Measurements from ENCODE around the gene ENPP6.
"Not testable (repeated sequence)": the region's sequence is repeated elsewhere in the genome, so short reads cannot be mapped to it uniquely, and the experiment has no call there.

The ENPP6 gene

DNA sequence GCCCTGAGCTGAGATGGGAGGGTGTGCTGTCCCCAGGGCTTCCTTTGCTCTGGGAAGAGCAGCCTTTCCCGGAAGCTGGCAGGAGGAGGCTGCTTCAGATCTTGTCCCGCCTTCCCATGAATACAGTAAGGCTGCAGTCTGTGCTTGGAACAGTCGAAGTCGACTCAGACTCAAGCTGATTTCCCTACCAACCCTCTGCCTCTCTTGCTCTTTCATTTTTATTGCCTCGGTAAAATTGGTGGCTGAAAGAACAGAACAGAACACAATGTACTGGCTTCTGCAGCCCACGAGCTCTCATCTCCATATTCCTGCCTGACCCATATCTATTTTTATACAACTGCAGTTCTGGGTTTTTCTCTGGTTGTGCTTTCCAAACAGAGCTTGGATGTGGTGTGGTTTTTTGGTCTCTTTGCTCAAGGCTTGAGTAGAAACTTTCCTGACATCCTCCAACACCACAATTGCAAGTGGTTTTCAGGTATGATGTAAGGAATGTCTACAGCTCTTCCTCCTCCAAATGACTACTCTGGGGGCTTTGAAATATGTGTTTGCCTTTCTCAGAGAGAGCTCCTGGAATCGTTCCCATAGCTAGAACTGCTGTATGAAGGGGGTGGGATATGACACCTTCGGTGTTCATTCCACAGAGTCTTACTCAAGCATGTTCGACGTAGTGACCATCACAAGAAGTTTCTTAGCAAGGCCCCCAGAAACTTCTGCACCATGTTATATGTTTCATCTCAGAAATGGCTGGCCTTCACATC lies 61.3 kb downstream of the ENPP6 start:
- Mint-ChIP-seq H3K27ac (no peak overlapping the region), H3K4me3 (no peak overlapping the region), H3K36me3 (ENCODE audit: low read depth) (no peaks in the 10 kb centered on the region), H3K4me1 (no peaks in the 10 kb centered on the region), H3K27me3 (peaks cover 19% of the 10 kb centered on the region), H3K9me3 (no peaks in the 10 kb centered on the region)
- DNase-seq, result no peak
- ATAC-seq, result no peak

DNA sequence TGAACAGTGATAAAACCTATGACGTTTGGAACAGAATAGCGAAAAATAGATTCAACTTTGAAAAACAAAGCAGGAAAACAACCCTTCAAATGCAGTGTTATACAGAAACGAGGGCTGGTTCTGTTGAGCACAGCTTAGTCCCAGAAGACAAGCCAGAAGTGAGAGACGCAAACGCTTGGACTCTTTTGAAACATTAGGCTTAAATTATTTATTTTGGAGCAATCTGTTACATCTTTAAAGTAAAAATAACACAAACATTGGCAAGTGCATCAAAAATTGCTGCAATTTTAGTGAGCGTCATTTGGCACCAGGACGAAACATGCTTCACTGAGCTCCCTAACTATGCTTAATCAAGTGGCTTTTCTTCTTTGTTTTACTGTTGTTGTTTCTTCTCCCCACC lies 63.5 kb downstream of the ENPP6 start:
- H3K27me3 Mint-ChIP-seq, result peaks cover 6% of the 10 kb centered on the region
- DNase-seq (no peak), ATAC-seq (no peak)
- H3K4me1 Mint-ChIP-seq, result no peaks in the 10 kb centered on the region
- H3K9me3 Mint-ChIP-seq, result no peaks in the 10 kb centered on the region
- H3K36me3 Mint-ChIP-seq (ENCODE audit: low read depth), result no peaks in the 10 kb centered on the region
- H3K4me3 Mint-ChIP-seq, result no peak overlapping the region
- no peak overlapping the region for H3K27ac Mint-ChIP-seq

DNA sequence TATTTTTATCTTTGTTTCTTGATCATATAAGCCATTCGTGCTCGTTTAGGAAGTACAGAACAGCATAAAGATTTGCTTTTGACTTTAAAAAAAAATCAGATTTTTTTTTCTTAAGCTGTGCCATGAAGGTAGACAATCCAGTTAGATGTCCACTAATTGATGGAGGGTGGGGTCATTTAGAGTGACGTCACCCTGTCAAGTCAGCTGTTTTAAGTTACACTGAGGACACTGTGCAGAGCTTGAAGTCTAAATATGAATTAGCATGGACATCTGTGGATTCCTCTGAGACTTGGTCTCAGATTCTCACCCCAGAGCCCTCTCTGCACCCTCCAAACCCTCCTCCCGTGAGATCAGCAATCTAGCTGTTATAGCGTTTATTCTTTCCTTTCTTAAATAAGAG lies 63.9 kb downstream of the ENPP6 start:
- Mint-ChIP-seq H3K4me3 (no peak overlapping the region), H3K27me3 (peaks cover 2% of the 10 kb centered on the region), H3K27ac (no peak overlapping the region), H3K4me1 (no peaks in the 10 kb centered on the region), H3K36me3 (ENCODE audit: low read depth) (no peaks in the 10 kb centered on the region), H3K9me3 (no peaks in the 10 kb centered on the region)
- no peak for ATAC-seq
- DNase-seq, result no peak

DNA sequence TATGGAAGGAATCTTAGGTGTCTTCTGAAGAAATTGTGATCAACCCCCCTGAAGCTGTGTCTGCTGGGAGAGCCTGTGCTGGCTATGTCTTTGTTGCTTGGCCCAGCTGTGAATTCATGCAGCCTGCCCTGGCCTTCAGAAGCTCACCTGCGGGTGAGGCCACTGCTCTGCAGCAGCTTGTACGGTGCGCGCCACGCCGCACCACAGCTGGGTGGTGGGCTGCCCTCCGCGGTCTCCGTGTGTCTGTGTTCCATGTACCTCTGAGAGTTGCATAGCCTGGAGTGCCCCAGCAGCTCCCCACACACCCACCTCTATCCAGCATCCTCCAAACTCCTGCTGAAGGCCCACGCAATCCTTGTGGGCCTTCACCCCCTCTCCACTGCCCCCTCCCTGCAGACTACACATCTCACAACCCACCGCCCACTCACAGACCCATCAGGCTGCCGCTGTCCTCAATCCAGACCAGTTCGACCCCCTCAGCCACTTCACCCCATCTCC lies 65.6 kb downstream of the ENPP6 start:
- H3K36me3 Mint-ChIP-seq (ENCODE audit: low read depth), result no peaks in the 10 kb centered on the region
- DNase-seq, result no peak
- no peaks in the 10 kb centered on the region for H3K9me3 Mint-ChIP-seq
- no peak overlapping the region for H3K27ac Mint-ChIP-seq
- no peaks in the 10 kb centered on the region for H3K4me1 Mint-ChIP-seq
- H3K27me3 Mint-ChIP-seq, result peaks cover 7% of the 10 kb centered on the region
- H3K4me3 Mint-ChIP-seq, result no peak overlapping the region
- ATAC-seq, result no peak

DNA sequence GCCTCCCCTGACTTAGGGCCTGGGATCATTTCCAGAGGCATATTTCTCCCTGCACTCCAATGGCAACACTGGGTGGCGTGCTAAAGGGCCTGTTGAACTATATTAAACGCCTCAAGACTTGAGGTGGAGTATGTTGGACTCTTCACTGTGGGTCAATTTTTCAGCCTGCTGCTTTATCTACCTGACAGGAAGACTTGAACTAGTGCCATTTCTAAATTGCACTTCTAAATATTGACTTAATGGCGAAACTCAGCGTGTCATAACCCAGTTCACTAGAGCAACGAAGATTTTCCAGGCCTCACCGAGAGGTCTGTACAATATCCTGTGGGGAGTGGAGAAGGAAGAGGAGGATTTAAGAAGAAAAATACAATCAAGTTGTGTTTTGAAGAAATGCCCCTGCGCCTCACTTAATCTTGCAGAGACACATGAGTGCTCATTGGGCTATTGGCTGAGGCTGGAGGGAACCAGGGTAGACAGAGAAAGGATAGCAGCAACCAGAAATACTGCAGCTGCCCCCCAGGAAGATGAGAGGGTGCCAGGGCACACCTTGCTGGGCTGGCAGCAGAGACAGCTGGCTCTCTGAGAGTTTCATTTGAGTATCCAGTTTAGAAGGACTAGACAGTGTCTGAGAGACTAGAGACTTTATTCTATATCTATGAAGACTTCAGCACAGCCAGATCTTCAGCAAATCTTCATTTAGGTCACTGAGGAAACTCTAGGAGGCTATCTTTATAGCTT lies 67.4 kb downstream of the ENPP6 start:
- no peaks in the 10 kb centered on the region for H3K36me3 Mint-ChIP-seq (ENCODE audit: low read depth)
- ATAC-seq, result no peak

DNA sequence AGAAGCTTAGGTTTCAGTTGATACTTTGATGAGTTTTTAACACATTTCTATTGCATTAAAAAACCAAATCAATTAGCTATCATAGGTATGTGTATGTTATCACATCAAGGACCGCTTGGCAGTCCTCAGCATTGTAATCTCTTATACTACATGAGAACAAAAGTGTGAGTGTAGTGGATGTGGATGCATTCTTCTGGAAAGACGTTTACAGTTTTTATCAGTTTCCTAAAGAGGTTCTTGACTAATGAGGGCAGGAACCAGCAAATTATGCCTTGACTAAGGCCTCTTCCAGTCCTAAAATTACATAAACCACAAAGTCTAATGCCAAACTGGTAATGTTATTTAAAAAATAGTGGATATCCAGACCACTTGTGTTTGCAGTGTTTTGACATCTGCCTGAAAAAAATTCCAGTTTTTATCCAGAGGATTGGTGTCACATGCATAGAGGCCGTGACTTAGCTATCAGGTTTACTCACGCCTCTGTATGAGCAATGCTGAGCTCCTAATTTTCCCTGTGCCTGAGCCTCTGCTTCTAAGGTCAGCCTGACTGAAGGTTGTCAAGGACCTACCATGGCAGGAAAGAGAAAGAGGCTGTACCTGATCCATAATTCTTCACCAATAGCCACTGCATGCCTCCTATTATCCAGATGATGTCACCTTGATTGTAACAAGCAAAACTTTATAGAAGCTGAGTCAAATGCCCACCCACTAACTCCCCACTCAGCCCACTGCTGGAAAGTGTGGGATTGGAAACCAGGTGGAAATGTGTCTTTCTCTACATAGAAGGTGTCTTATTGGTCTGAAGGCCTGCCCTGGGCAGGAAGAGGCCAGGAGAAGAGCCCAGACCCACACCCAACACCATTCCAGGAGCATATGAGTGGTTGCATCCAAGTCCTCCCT lies 68.7 kb downstream of the ENPP6 start:
- no peaks in the 10 kb centered on the region for H3K36me3 Mint-ChIP-seq (ENCODE audit: low read depth)
- no peak overlapping the region for H3K4me3 Mint-ChIP-seq
- no peak for ATAC-seq
- no peaks in the 10 kb centered on the region for H3K4me1 Mint-ChIP-seq
- DNase-seq, result no peak
- H3K27ac Mint-ChIP-seq, result no peak overlapping the region
- H3K27me3 Mint-ChIP-seq, result peaks cover 6% of the 10 kb centered on the region
- no peaks in the 10 kb centered on the region for H3K9me3 Mint-ChIP-seq

More for the DNA sequence above, 67.4 kb downstream of the ENPP6 start:
- Mint-ChIP-seq H3K4me1 (no peaks in the 10 kb centered on the region), H3K9me3 (no peaks in the 10 kb centered on the region), H3K4me3 (no peak overlapping the region), H3K27me3 (peaks cover 6% of the 10 kb centered on the region), H3K27ac (no peak overlapping the region)
- DNase-seq, result no peak

DNA sequence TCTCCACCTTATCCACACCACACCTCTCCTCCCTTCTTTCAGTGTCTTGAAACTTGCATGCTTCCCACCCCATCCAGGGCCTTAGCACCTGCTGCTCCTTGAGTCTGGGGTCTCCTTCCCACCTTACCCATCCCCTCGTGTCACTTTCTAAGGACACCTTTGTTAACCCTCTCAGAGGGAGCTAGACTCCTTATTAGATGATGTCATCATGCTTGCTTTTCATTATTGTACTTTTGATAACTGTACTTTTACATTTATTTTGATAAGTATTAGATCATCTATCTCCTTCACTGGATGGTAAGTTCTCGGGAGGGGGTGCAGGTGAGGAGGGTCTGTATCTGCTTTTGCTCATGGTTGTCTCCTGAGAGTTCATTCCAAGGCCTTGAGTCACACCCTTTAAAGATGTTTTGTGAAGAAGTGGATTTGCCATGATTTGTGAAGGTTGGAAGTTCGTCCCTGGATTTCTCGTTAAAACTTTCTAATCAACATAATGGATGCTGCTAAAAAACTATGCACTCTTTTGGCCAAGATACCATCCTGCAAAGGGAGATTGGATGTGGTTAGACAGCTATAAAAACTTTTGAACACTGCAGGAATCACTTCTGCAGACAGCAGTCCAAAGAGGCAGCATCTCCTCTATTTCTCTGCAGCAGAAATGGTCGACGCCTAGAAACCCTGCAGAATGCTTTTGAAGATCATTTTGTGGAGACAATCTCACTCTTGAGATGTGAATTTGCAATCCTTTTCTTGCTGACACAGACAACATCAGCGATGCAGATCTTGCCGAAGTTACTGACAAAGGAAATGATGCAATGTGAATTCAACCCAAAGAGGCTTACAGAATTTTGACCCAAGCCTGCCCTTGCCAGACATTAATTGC lies 69.6 kb downstream of the ENPP6 start:
- Mint-ChIP-seq H3K27ac (no peak overlapping the region), H3K4me1 (no peaks in the 10 kb centered on the region), H3K27me3 (peaks cover 6% of the 10 kb centered on the region), H3K4me3 (no peak overlapping the region), H3K9me3 (no peaks in the 10 kb centered on the region), H3K36me3 (ENCODE audit: low read depth) (no peaks in the 10 kb centered on the region)
- ATAC-seq (no peak), DNase-seq (no peak)

DNA sequence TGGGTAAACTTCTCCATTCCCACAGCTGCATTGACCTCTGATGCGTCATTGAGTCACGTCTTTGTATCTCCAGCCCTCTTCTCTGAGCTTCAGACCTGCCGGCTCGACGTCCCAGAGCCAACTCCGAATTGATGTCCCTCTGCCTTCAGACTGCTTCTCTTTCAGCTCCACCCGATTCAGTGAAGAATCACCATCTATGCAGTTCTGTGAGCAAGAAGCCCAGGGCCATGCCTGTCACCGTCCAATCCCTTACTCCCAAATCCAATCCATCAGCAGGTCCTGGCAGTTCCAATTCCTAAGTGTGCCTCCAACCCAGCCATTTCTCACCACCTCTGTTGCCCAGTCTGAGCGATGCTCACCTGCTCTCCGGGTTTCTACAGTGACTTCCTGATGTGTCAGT lies 70.7 kb downstream of the ENPP6 start:
- Mint-ChIP-seq H3K36me3 (ENCODE audit: low read depth) (no peaks in the 10 kb centered on the region), H3K4me1 (no peaks in the 10 kb centered on the region), H3K27ac (no peak overlapping the region), H3K27me3 (peaks cover 6% of the 10 kb centered on the region), H3K9me3 (no peaks in the 10 kb centered on the region), H3K4me3 (no peak overlapping the region)
- DNase-seq (no peak), ATAC-seq (no peak)

DNA sequence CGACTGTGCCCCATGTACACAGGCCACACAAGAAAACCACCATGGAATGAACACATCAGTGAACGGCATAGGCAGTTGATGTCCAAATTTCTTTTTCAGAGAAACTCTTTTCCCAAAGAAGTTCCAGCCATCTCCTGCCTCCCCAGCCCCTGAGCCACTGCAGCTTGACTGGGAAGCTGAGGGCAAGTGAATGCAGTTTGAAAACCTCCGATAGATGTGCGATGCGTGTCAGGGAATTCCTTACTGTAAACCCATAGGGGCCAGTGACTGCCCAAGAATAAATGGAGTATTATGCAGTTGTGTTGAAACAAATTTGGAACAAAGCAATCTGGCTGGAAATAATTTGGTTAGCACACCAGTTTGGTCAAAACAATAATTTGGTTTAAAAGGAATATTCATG lies 72.1 kb downstream of the ENPP6 start:
- Mint-ChIP-seq H3K4me1 (no peaks in the 10 kb centered on the region), H3K9me3 (no peaks in the 10 kb centered on the region), H3K27me3 (peaks cover 6% of the 10 kb centered on the region), H3K36me3 (ENCODE audit: low read depth) (no peaks in the 10 kb centered on the region), H3K4me3 (no peak overlapping the region), H3K27ac (no peak overlapping the region)
- no peak for ATAC-seq
- DNase-seq, result no peak

DNA sequence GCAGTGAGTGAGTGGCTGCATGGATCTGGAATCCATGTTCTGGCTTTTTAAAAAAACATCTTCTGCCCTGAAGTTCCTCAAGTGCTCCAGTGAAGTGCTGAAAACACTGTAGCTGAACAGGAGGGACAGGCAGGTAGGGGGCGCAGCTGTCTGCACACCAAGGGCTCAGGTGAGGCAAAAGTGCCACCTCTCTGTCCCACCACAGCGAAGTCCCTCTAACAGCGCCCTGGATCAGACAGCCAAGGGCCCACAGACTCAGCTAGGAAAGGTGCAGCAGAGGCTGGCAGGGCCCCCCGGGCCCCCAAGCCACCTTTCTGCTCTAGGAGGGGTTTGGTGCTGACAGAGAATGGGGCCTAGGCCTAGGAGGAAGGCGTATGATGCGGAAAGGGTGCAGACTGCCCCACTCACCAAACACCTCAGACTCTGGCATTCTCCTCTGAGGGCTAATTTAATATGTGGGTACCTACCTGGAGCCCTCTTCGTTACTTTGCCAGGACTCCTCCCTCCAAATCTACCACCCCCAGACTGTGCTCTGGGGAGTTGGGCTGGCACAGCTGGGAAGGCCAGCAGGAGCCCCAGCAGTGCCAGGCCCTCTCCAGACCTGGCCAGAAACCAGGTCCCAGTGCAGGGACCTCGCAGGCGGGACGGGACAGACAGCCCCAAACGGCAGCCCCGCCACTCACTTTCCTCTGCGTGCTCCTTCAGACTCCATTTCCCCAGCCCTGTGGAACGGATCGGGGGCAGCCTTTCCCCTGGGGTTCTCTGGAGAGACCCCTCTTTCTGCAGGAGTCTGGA lies 73.7 kb downstream of the ENPP6 start:
- DNase-seq (no peak), ATAC-seq (no peak)
- Mint-ChIP-seq H3K27me3 (peaks cover 8% of the 10 kb centered on the region), H3K27ac (no peak overlapping the region), H3K4me1 (no peaks in the 10 kb centered on the region), H3K9me3 (no peaks in the 10 kb centered on the region), H3K4me3 (no peak overlapping the region), H3K36me3 (ENCODE audit: low read depth) (no peaks in the 10 kb centered on the region)

DNA sequence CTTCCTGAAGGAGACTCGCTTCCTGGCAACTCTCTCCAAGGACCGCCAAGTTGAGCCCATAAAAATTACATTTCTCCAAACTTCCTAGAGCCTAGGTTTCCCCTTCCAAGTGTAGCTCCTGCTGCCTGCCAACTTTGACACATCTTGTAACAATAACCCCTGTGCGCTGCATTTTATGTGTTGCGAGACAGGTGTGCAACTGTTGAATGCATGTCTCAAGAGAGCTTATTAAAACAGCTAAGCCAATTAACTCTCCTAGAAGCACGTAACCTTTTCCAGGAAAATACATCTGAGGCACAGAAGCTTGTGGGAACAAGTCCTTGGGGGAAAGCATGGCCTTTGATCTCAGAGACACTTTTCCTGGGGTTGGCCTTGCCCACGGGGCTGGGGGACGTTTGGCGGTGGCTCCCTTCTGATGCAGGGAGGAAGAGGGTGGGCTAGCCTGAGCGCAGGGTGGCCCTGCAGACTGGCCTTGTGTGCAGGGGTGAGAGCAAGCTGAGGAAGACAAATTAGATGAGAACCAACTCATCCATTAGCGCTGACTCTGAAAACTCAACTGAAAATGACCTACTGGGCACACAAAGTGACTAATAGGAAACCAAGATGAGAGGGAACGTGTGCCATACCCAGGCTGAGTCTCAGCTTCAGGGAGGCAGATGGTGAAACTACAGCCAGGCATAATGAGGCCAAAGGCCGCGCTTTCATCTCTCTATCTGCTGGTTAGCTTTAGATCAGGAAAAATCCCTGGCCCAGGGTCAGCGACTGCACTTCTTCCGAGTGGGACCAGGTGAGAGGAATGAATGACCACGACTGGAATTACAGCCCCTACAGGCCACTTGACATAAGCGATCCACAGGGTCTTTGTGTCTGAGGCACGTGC lies 75.3 kb downstream of the ENPP6 start:
- DNase-seq, result no peak
- Mint-ChIP-seq H3K4me1 (no peaks in the 10 kb centered on the region), H3K27ac (no peak overlapping the region), H3K4me3 (no peak overlapping the region), H3K27me3 (peaks cover 5% of the 10 kb centered on the region), H3K9me3 (no peaks in the 10 kb centered on the region), H3K36me3 (ENCODE audit: low read depth) (no peaks in the 10 kb centered on the region)
- no peak for ATAC-seq

DNA sequence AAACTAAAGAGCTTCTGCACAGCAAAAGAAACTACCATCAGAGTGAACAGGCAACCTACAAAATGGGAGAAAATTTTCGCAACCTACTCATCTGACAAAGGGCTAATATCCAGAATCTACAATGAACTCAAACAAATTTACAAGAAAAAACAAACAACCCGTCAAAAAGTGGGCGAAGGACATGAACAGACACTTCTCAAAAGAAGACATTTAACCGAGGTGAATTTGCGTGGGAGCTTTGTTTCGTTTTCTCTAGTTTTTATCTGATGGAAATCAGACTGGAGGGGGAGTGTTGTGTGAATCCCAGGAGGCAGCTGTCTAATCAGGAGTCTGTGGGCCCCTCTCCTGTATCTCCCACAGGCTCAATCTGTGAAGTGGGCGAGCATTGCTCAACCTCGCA lies 76.8 kb downstream of the ENPP6 start:
- not testable (repeated sequence) for DNase-seq; H3K4me3 Mint-ChIP-seq; H3K27me3 Mint-ChIP-seq; H3K36me3 Mint-ChIP-seq (ENCODE audit: low read depth); H3K4me1 Mint-ChIP-seq; H3K27ac Mint-ChIP-seq; ATAC-seq
- peaks cover 11% of the 10 kb centered on the region for H3K9me3 Mint-ChIP-seq

All from activated naive CD8-positive, alpha-beta T cell treated with anti-CD3 and anti-CD28 coated beads, Interleukin-2, amount 50 U/mL, for 24 hours (primary cell).